Uterus (tissue), 4 donors: ENCODE measurements around the gene ISX. TPM values are rescaled to one million over a fixed set of nuclear protein-coding genes. Genes with fewer than 3 reads are reported as not detected.

ENCODE experiments used
- DNase-seq, 2 donors: peaks; one replicate each; pipeline ENCODE4 v3.0.0-alpha.2; 2019 to 2020
- H3K27ac ChIP-seq, 2 donors: fragments of 200-600 bp; sonication (generic); 1 replicate in 1 of 2; 2 replicates in 1 of 2; pipeline ENCODE4 v1.5.1; 2016 to 2018
- H3K27me3 ChIP-seq, 2 donors: fragments of 200-600 bp; sonication (generic); one replicate each; pipeline ENCODE4 v1.5.1; 2018 to 2019; ENCODE audit warnings: control low read depth in 1 of 2
- H3K36me3 ChIP-seq, 2 donors: fragments of 200-600 bp; sonication (generic); one replicate each; pipeline ENCODE4 v1.5.1; 2019; ENCODE audit warnings: control low read depth in 1 of 2
- H3K4me1 ChIP-seq, 2 donors: fragments of 200-600 bp; sonication (generic); one replicate each; pipeline ENCODE4 v1.5.1; 2018 to 2019; ENCODE audit warnings: control low read depth in 1 of 2
- H3K4me3 ChIP-seq, 2 donors: fragments of 200-600 bp; sonication (generic); 1 replicate in 1 of 2; 2 replicates in 1 of 2; pipeline ENCODE4 v1.5.1; 2018 to 2019; ENCODE audit warnings: mild to moderate bottlenecking in 1 of 2
- H3K9me3 ChIP-seq, 2 donors: fragments of 200-600 bp; sonication (generic); one replicate each; pipeline ENCODE4 v1.5.1; 2019; ENCODE audit warnings: control low read depth in 1 of 2
- POLR2A ChIP-seq, 2 donors: fragments of 450-650 bp; IDR thresholded peaks; one replicate each; pipeline ENCODE4 v1.6.1; 2016; ENCODE audit warnings: antibody characterized with exemption in 2 of 2, mild to moderate bottlenecking in 1 of 2, moderate library complexity in 1 of 2
- intact Hi-C: fragments of 100-400 bp; cut with DNase I; formaldehyde crosslinking; loops from one replicate; pipeline ENCODE4 v1.15.1; 2023; ENCODE audit warnings: low total_unique reads
- total RNA-seq, 4 donors: library from RNA; depleted of rRNA in 3 of 4; stranded (reverse); fragments of >200 nt in 3 of 4; gene quantifications; one replicate each; pipeline versions ENCODE4 v1.1.0 to v1.2.4, GENCODE V29; 2014 to 2023
- TF ChIP-seq, protein P1 (sequence below), 4 experiments: fragments of 200-600 bp in 2 of 4; fragments of 450-650 bp in 2 of 4; sonication (generic) in 2 of 4; IDR thresholded peaks; one replicate each; pipeline ENCODE4 v1.5.1; 2016 to 2019; ENCODE audit warnings: antibody characterized with exemption in 4 of 4, mild to moderate bottlenecking in 2 of 4, moderate library complexity in 1 of 4
- donor health status: DM: yes; HTN: yes; CAD: no.

The ISX gene
- total RNA-seq, 4 donors from 2014 or later, result under 0.01 TPM; not detected in 3

DNA sequence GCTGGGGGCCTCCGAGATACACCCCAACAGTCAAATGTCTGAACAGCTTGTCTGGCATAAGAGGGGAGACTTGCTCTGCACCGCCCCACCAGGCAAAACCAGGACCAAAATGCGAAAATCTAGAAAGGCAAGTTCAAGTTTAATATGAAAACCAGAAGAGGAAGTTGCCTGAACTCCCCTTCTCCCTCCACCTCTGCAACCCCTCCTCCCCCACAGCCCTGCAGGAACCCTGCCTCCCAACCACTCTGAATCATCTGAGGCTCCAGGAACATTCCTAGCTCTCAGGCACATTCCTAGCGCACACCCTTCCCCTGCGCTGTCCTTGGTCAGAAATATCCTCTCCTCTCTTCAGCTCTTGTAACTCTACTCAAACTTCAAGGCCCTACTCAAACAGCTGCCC, 36.7 kb downstream of the ISX start:
- Histone ChIP-seq H3K27ac (no peak overlapping the region), H3K4me3 (no peak overlapping the region), H3K27me3 (no peaks in the 10 kb centered on the region), H3K36me3 (no peaks in the 10 kb centered on the region), H3K9me3 (no peaks in the 10 kb centered on the region), H3K4me1 (no peaks in the 10 kb centered on the region)
- no peak for DNase-seq
- intact Hi-C loops, result no loop called here
- no peak for TF ChIP-seq POLR2A (IDR thresholded peaks at IDR 0.05)
- TF ChIP-seq, protein P1, sequence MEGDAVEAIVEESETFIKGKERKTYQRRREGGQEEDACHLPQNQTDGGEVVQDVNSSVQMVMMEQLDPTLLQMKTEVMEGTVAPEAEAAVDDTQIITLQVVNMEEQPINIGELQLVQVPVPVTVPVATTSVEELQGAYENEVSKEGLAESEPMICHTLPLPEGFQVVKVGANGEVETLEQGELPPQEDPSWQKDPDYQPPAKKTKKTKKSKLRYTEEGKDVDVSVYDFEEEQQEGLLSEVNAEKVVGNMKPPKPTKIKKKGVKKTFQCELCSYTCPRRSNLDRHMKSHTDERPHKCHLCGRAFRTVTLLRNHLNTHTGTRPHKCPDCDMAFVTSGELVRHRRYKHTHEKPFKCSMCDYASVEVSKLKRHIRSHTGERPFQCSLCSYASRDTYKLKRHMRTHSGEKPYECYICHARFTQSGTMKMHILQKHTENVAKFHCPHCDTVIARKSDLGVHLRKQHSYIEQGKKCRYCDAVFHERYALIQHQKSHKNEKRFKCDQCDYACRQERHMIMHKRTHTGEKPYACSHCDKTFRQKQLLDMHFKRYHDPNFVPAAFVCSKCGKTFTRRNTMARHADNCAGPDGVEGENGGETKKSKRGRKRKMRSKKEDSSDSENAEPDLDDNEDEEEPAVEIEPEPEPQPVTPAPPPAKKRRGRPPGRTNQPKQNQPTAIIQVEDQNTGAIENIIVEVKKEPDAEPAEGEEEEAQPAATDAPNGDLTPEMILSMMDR (IDR thresholded peaks at IDR 0.05), result no peak

DNA sequence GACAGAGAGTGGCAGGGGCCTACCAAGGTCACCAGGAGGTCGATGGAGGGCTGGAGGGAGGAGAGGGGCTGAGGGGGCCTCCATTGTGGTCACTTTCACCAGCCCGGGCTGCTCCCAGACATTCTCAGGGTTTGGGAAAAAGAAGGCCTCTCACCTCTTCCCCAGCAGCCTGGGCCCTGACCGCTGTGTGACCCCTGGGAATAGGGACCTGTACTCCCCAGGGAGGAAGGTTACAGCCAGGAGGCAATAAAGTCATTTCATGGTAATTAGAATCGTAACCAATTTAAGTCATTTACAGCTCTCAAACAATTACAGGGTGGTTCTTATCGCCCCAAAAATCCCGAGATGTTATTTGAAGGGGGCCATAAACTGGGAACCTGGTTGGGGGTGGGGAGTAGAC, 37.8 kb downstream of the ISX start:
- Histone ChIP-seq H3K36me3 (no peaks in the 10 kb centered on the region), H3K4me3 (no peak overlapping the region), H3K27ac (no peak overlapping the region), H3K9me3 (no peaks in the 10 kb centered on the region), H3K4me1 (no peaks in the 10 kb centered on the region), H3K27me3 (no peaks in the 10 kb centered on the region)
- DNase-seq, result no peak
- intact Hi-C loops, result no loop called here
- TF ChIP-seq POLR2A (IDR thresholded peaks at IDR 0.05), result no peak
- TF ChIP-seq, protein P1 (IDR thresholded peaks at IDR 0.05), result no peak

DNA sequence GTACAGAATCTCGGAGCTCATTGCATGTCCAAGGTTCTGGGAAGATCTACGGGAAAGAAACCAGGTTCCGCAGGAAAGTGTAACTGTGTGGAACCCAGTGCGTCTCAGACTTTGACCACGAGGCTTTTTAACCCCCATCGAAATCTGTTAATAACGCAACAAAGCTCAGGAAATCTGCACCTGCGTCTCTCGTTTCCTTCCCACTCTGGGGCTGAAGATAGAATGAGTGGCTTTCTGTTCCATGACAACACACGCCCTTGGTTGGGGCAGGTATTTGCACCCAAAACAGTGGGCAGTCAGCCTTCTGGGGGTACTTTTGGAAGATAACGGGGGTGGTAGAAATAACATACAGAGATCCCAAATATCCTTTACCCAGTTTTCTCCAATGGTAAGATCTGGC, 38.5 kb downstream of the ISX start:
- Histone ChIP-seq H3K4me1 (no peaks in the 10 kb centered on the region), H3K27ac (no peak overlapping the region), H3K4me3 (no peak overlapping the region), H3K36me3 (no peaks in the 10 kb centered on the region), H3K9me3 (no peaks in the 10 kb centered on the region), H3K27me3 (no peaks in the 10 kb centered on the region)
- intact Hi-C loops, result no loop called here
- TF ChIP-seq POLR2A (IDR thresholded peaks at IDR 0.05), result no peak
- TF ChIP-seq, protein P1 (IDR thresholded peaks at IDR 0.05), result no peak
- no peak for DNase-seq

DNA sequence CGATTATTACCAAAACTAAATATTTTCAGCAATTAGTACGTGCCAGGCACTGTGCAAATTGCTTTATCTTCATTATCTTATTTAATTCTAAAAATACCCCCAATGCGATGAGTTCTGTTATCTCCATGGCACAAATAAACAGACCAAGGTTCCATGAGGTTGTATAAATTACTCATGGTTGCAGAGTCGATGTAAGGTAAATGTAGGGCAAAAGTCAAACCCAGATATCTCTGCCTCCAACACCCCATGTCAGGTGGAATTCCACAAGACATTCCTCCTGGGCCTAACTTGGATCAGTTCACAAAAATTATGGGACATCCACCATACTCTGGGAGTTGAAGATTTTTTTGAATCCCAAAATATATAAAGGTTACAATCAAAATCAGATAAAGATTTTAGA, 43.7 kb downstream of the ISX start:
- intact Hi-C loops, result no loop called here

DNA sequence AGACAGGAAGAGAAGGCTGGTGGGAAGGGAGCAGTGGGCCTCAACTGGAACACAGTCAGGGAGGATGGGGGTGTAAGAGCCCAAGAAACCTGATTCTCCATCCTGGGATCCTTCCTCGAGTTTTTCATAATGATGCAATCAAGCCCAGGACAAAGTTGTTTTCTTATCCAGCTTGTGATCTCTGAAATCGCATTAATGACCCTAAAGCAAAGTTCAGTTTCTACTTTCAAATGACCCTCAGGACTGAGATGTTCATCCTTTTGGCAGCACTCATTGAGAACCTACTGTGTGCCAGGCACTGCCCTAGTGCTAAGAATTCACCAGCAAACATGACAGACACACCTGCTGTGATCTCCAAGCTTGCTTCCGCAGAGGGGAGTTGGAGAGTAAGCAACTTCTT, 45.3 kb downstream of the ISX start:
- Histone ChIP-seq H3K27me3 (no peaks in the 10 kb centered on the region), H3K27ac (no peak overlapping the region), H3K4me1 (no peaks in the 10 kb centered on the region), H3K9me3 (no peaks in the 10 kb centered on the region), H3K4me3 (no peak overlapping the region), H3K36me3 (no peaks in the 10 kb centered on the region)
- intact Hi-C loops, result no loop called here
- DNase-seq, result no peak
- TF ChIP-seq, protein P1 (IDR thresholded peaks at IDR 0.05), result no peak
- no peak for TF ChIP-seq POLR2A (IDR thresholded peaks at IDR 0.05)

More for the DNA sequence above, 43.7 kb downstream of the ISX start:
- DNase-seq, result no peak
- Histone ChIP-seq H3K36me3 (no peaks in the 10 kb centered on the region), H3K27ac (no peak overlapping the region), H3K9me3 (no peaks in the 10 kb centered on the region), H3K27me3 (no peaks in the 10 kb centered on the region), H3K4me1 (no peaks in the 10 kb centered on the region), H3K4me3 (no peak overlapping the region)
- no peak for TF ChIP-seq POLR2A (IDR thresholded peaks at IDR 0.05)
- TF ChIP-seq, protein P1 (IDR thresholded peaks at IDR 0.05), result no peak
